H54 (cell line): Measurements from ENCODE around the gene ZNF423.

ENCODE experiments used
- DNase-seq: peaks from one replicate; pipeline ENCODE4 v3.0.0; 2011; ENCODE audit warnings: low spot score, mixed read lengths; ENCODE audit not compliant: insufficient read length
- FAIRE-seq: peaks from 3 replicates; lab custom pipeline; 2011; peaks lifted over from hg19 to GRCh38; lab: Jason Lieb, UNC
- POLR2A ChIP-seq: IDR thresholded peaks from 2 replicates; pipeline ENCODE4 v1.6.1; 2011; ENCODE audit warnings: low read depth, mild to moderate bottlenecking, low read length

The ZNF423 gene

GRCh38 chr16:49817754-49818507 lies 38.0 kb downstream of the ZNF423 start:
- TF ChIP-seq POLR2A, result no peak
- no peak for DNase-seq
- FAIRE-seq, result no peak

- DNase-seq, result no peak
- FAIRE-seq, result no peak
- TF ChIP-seq POLR2A, result no peak
Measured at GRCh38 chr16:49816875-49817274, 39.0 kb downstream of the ZNF423 start.

GRCh38 chr16:49811644-49812334 lies 44.1 kb downstream of the ZNF423 start:
- no peak for TF ChIP-seq POLR2A
- DNase-seq (no peak), FAIRE-seq (no peak)

- no peak for FAIRE-seq
Measured at GRCh38 chr16:49810831-49811230, 45.1 kb downstream of the ZNF423 start.

GRCh38 chr16:49809561-49809960 lies 46.4 kb downstream of the ZNF423 start:
- TF ChIP-seq POLR2A, result no peak
- FAIRE-seq (no peak), DNase-seq (no peak)

More at GRCh38 chr16:49810831-49811230, 45.1 kb downstream of the ZNF423 start:
- TF ChIP-seq POLR2A, result no peak
- no peak for DNase-seq

GRCh38 chr16:49809062-49809461 lies 46.9 kb downstream of the ZNF423 start:
- TF ChIP-seq POLR2A, result no peak
- DNase-seq (no peak), FAIRE-seq (no peak)

GRCh38 chr16:49806446-49806845 lies 49.5 kb downstream of the ZNF423 start:
- TF ChIP-seq POLR2A, result no peak
- DNase-seq, result no peak
- FAIRE-seq, result no peak

GRCh38 chr16:49801290-49801689 lies 54.6 kb downstream of the ZNF423 start:
- FAIRE-seq (no peak), DNase-seq (no peak)
- TF ChIP-seq POLR2A, result no peak

- no peak for FAIRE-seq
Measured at GRCh38 chr16:49800876-49801275, 55.0 kb downstream of the ZNF423 start.

GRCh38 chr16:49800441-49800840 lies 55.5 kb downstream of the ZNF423 start:
- no peak for FAIRE-seq
- TF ChIP-seq POLR2A, result no peak
- DNase-seq, result no peak

More at GRCh38 chr16:49800876-49801275, 55.0 kb downstream of the ZNF423 start:
- no peak for DNase-seq
- TF ChIP-seq POLR2A, result no peak

- no peak for TF ChIP-seq POLR2A
- FAIRE-seq (no peak), DNase-seq (no peak)
Measured at GRCh38 chr16:49799172-49799571, 56.7 kb downstream of the ZNF423 start.

GRCh38 chr16:49795513-49795912 lies 60.4 kb downstream of the ZNF423 start:
- DNase-seq (no peak), FAIRE-seq (no peak)
- no peak for TF ChIP-seq POLR2A

- DNase-seq (no peak), FAIRE-seq (no peak)
- no peak for TF ChIP-seq POLR2A
Measured at GRCh38 chr16:49793244-49793643, 62.7 kb downstream of the ZNF423 start.

GRCh38 chr16:49789616-49790015 lies 66.3 kb downstream of the ZNF423 start:
- DNase-seq (no peak), FAIRE-seq (no peak)
- TF ChIP-seq POLR2A, result no peak
